HepG2 (cell line): Measurements from ENCODE around the gene NPPB. TPM values are rescaled to one million over a fixed set of nuclear protein-coding genes. Genes with fewer than 3 reads are reported as not detected.

Experiments
- ATAC-seq: fragments of 200-7000 bp; cut with Tn5 transposase; 3 replicates; pipeline ENCODE4 v1.9.1; 2020; ENCODE audit warnings: mild to moderate bottlenecking, moderate library complexity
- BruUV-seq: library from RNA; stranded (reverse); fragments of 400-500 nt; replicated peaks from 2 replicates; lab custom pipeline; 2021; lab: Mats Ljungman, UMichigan
- CTCF ChIA-PET: fragments of 300-600 bp; formaldehyde crosslinking; extraction: SDS; loops from one replicate; lab custom pipeline; 2021; ENCODE audit warnings: low total read pairs, inconsistent platforms, low intra/inter-chr PET ratio; lab: Yijun Ruan, JAX
- POLR2A ChIA-PET: fragments of 350-600 bp; sonication (Branson Sonifier 250); formaldehyde crosslinking; loops from one replicate; lab custom pipeline; 2020; ENCODE audit warnings: antibody characterized with exemption, inconsistent platforms; lab: Yijun Ruan, JAX
- DNase-seq: peaks from one replicate; pipeline ENCODE4 v3.0.0-alpha.2; 2015; ENCODE audit warnings: low spot score
- FAIRE-seq: peaks from 3 replicates; lab custom pipeline; 2011; peaks lifted over from hg19 to GRCh38; lab: Jason Lieb, UNC
- H2AFZ ChIP-seq: one replicate; pipeline ENCODE4 v1.6.1; 2011; ENCODE audit warnings: low read length, inconsistent platforms
- H3K27ac ChIP-seq: fragments of 300-600 bp; 3 replicates; pipeline ENCODE4 v1.8.0; 2011; ENCODE audit warnings: mixed run types, mild to moderate bottlenecking, mixed read lengths, low read length, inconsistent platforms; ENCODE audit not compliant: insufficient read depth; ENCODE audit errors: extremely low read length
- H3K27me3 ChIP-seq, 2 experiments: fragments of 200-600 bp in 1 of 2; 2 replicates in 1 of 2; 3 replicates in 1 of 2; pipeline versions ENCODE4 v1.6.0 to v1.8.0; 2011; ENCODE audit warnings: low read length in 2 of 2, mild to moderate bottlenecking in 2 of 2, moderate library complexity in 2 of 2, inconsistent platforms in 1 of 2; ENCODE audit not compliant: insufficient read depth in 2 of 2, control insufficient read depth in 1 of 2
- H3K36me3 ChIP-seq, 2 experiments: fragments of 200-600 bp in 1 of 2; replicated peaks in 1 of 2; 2 replicates in 1 of 2; 3 replicates in 1 of 2; pipeline versions ENCODE4 v1.5.1 to v1.8.0; 2011; ENCODE audit warnings: low read length in 2 of 2, inconsistent platforms in 1 of 2; ENCODE audit not compliant: insufficient read depth in 2 of 2, control insufficient read depth in 1 of 2
- H3K4me1 ChIP-seq: 2 replicates; pipeline ENCODE4 v1.5.1; 2012; ENCODE audit warnings: low read length, inconsistent platforms; ENCODE audit not compliant: insufficient read depth
- H3K4me2 ChIP-seq: 2 replicates; pipeline ENCODE4 v1.6.0; 2011; ENCODE audit warnings: low read depth, low read length, inconsistent platforms
- H3K4me3 ChIP-seq, 3 experiments: fragments of 200-600 bp in 1 of 3; sonication (generic), shearing (Covaris generic) in 1 of 3; replicated peaks in 1 of 3; 2 replicates each; pipeline ENCODE4 v1.5.1; 2011 to 2016; ENCODE audit warnings: low read length in 3 of 3, inconsistent platforms in 2 of 3, low read depth in 2 of 3, mild to moderate bottlenecking in 2 of 3, control low read depth in 1 of 3, mixed read lengths in 1 of 3; ENCODE audit not compliant: insufficient read depth in 1 of 3
- H3K79me2 ChIP-seq: one replicate; pipeline ENCODE4 v1.6.1; 2011; ENCODE audit warnings: low read length, inconsistent platforms; ENCODE audit not compliant: insufficient read depth
- H3K9ac ChIP-seq: 2 replicates; pipeline ENCODE4 v1.6.0; 2011; ENCODE audit warnings: mild to moderate bottlenecking, low read depth, low read length, inconsistent platforms; ENCODE audit not compliant: insufficient read depth
- H3K9me3 ChIP-seq: 2 replicates; pipeline ENCODE4 v1.5.1; 2012; ENCODE audit warnings: mild to moderate bottlenecking, low read length
- H4K20me1 ChIP-seq: 2 replicates; pipeline ENCODE4 v1.6.0; 2011; ENCODE audit warnings: inconsistent platforms, mild to moderate bottlenecking, low read length, moderate library complexity; ENCODE audit not compliant: insufficient read depth
- CHD2 ChIP-seq: IDR thresholded peaks from 2 replicates; pipeline ENCODE4 v1.6.1; 2011; ENCODE audit warnings: low read depth, low read length, improper control_type of control experiment
- SETDB1 ChIP-seq: sonication (generic); formaldehyde crosslinking; IDR thresholded peaks from 2 replicates; pipeline ENCODE4 v1.5.1; 2020; ENCODE audit warnings: missing genetic modification reagents, mild to moderate bottlenecking, borderline replicate concordance
- SRSF9 ChIP-seq: fragments of 200-400 bp; formaldehyde crosslinking; IDR thresholded peaks from 2 replicates; pipeline ENCODE4 v1.6.1; 2018; ENCODE audit warnings: borderline replicate concordance, mild to moderate bottlenecking, low read depth, low read length; ENCODE audit not compliant: insufficient read depth, poor library complexity, severe bottlenecking
- YEATS2 ChIP-seq: sonication (generic); formaldehyde crosslinking; IDR thresholded peaks from 2 replicates; pipeline ENCODE4 v1.4.0; 2020; ENCODE audit warnings: missing genetic modification reagents, borderline replicate concordance
- ZC3H4 ChIP-seq: sonication (generic); formaldehyde crosslinking; IDR thresholded peaks from 2 replicates; pipeline ENCODE4 v1.4.0; 2020; ENCODE audit warnings: missing genetic modification reagents, borderline replicate concordance
- ZNF205 ChIP-seq: IDR thresholded peaks from 2 replicates; pipeline ENCODE4 v1.6.1; 2018; ENCODE audit warnings: missing biosample characterization, missing genetic modification reagents
- ZNF224 ChIP-seq: sonication (generic); formaldehyde crosslinking; IDR thresholded peaks from 2 replicates; pipeline ENCODE4 v1.5.0; 2020; ENCODE audit warnings: mild to moderate bottlenecking, missing genetic modification reagents
- ZNF274 ChIP-seq: sonication (generic); formaldehyde crosslinking; IDR thresholded peaks from 2 replicates; pipeline ENCODE4 v1.5.1; 2020; ENCODE audit warnings: mild to moderate bottlenecking, missing genetic modification reagents
- ZNF670 ChIP-seq: sonication (generic); formaldehyde crosslinking; IDR thresholded peaks from 2 replicates; pipeline ENCODE4 v1.8.0; 2022; ENCODE audit warnings: mild to moderate bottlenecking, missing genetic modification reagents, borderline replicate concordance
- ZSCAN20 ChIP-seq: sonication (generic); formaldehyde crosslinking; IDR thresholded peaks from 2 replicates; pipeline ENCODE4 v1.4.0; 2020; ENCODE audit warnings: missing genetic modification reagents, mild to moderate bottlenecking, borderline replicate concordance
- WGBS: methylation state at CpG from one replicate; pipeline ENCODE4 v1.1.6; 2017; ENCODE audit warnings: low lambda C conversion rate; 5-methylcytosine and 5-hydroxymethylcytosine counted together
- in situ Hi-C: cut with HindIII; loops from 2 replicates; pipeline ENCODE4 v1.10.0; 2017; ENCODE audit warnings: low pct_unique_long_range_greater_than_20kb; ENCODE audit not compliant: extremely low pct_ligation_motif_present
- intact Hi-C: fragments of 100-400 bp; cut with micrococcal nuclease; formaldehyde crosslinking; loops from one replicate; pipeline ENCODE4 v1.10.0; 2022; ENCODE audit not compliant: unreplicated experiment
- polyA plus RNA-seq, 8 experiments: library from polyadenylated mRNA; depleted of rRNA in 3 of 8; stranded (reverse) in 7 of 8; unstranded in 1 of 8; fragments of >200 nt; fragmentation: Illumina TruSeq in 4 of 8; extraction: Trizol in 4 of 8; gene quantifications; 2 replicates each; pipeline versions ENCODE4 v1.2.1 to v1.2.3, GENCODE V29; 2011 to 2016; ENCODE audit warnings: low read depth in 4 of 8, missing spikeins in 1 of 8, mixed read lengths in 1 of 8; ENCODE audit not compliant: insufficient read depth in 1 of 8
- total RNA-seq, 5 experiments: library from RNA; depleted of rRNA; stranded (reverse); fragments of >200 nt; fragmentation: Illumina TruSeq; extraction: Trizol; gene quantifications; 2 replicates each; pipeline ENCODE4 v1.2.3, GENCODE V29; 2016; ENCODE audit warnings: low read depth in 1 of 5
- TF ChIP-seq, protein P1 (sequence below): sonication (generic); formaldehyde crosslinking; IDR thresholded peaks from 2 replicates; pipeline ENCODE4 v1.5.1; 2020; ENCODE audit warnings: missing genetic modification reagents, mild to moderate bottlenecking, borderline replicate concordance
- TF ChIP-seq, protein P2 (sequence below): sonication (generic); formaldehyde crosslinking; IDR thresholded peaks from 2 replicates; pipeline ENCODE4 v1.5.0; 2020; ENCODE audit warnings: mild to moderate bottlenecking, missing genetic modification reagents
- TF ChIP-seq, protein P3 (sequence below): sonication (generic); formaldehyde crosslinking; IDR thresholded peaks from 2 replicates; pipeline ENCODE4 v1.4.0; 2020; ENCODE audit warnings: missing genetic modification reagents
- TF ChIP-seq, protein P4 (sequence below): sonication (generic); formaldehyde crosslinking; IDR thresholded peaks from 2 replicates; pipeline ENCODE4 v1.5.0; 2020; ENCODE audit warnings: mild to moderate bottlenecking, missing genetic modification reagents, borderline replicate concordance
- TF ChIP-seq, protein P5 (sequence below): sonication (generic); formaldehyde crosslinking; conservative IDR thresholded peaks from 2 replicates; pipeline ENCODE4 v1.8.1; 2023; ENCODE audit warnings: missing genetic modification reagents

The NPPB gene
- total and polyA plus RNA-seq, 2 of the 13 experiments (the other 11 are each of a cell fraction or from before 2014, with no cell fraction given) = 1.9 TPM; not detected in 1

DNA sequence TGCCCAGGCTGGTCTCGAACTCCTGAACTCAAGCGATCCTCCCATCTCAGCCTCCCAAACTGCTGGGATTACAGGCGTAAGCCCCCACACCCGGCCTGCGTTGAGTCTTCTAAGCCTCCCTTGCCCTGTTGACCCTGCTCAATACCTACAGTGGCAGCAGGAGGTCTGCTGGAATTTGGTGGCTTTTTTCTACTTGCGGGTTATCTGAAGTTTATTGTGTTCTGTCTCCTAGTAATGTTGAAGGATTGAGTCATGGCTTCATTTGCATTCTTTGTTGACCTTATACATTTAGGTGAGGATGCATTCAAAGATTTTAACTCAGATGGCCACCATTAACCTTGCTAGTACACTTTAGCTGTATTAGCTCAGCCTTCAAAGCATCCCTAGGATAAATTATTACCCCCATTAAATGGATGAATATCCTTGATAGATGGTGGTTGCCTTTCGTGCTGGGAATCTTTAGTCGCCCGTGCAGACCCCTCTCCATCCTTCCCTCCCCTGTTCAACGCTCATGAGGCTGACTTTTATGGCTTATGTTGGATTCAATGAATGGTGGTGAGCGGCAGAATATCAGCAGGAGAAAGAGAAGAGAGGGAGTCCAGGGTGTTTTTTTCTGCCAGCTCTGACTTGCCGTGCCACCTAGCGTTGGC lies 9.7 kb upstream of the NPPB start:
- POLR2A ChIA-PET = no interaction called here
- no peak for FAIRE-seq

More for the DNA sequence above, 9.7 kb upstream of the NPPB start:
- Histone ChIP-seq H3K4me2 (no peak overlapping the region), H3K4me3 (no peak overlapping the region), H4K20me1 (no peaks in the 10 kb centered on the region), H3K79me2 (no peaks in the 10 kb centered on the region), H3K9ac (no peak overlapping the region), H3K36me3 (no peaks in the 10 kb centered on the region), H2AFZ (no peak overlapping the region), H3K27ac (no peak overlapping the region), H3K9me3 (no peaks in the 10 kb centered on the region), H3K27me3 (peaks cover 0 to 3% of the 10 kb centered on the region in 2 experiments; a peak in 2 of 5 replicates), H3K4me1 (peaks cover 11% of the 10 kb centered on the region)
- ATAC-seq = no peak
- in situ Hi-C loops (no loop called here), intact Hi-C loops (no loop called here)
- CTCF ChIA-PET = no interaction called here
- DNase-seq = no peak
- no TSS peak for BruUV-seq
- 22% methylated on average over 13 of the region's 13 CpGs for WGBS
- TF ChIP-seq CHD2 (no peak), ZNF205 (CRISPR knock-in tag) (no peak), ZNF224 (no peak), ZSCAN20 (CRISPR knock-in tag) (no peak), ZNF274 (CRISPR knock-in tag) (no peak), ZC3H4 (CRISPR knock-in tag) (no peak), SETDB1 (no peak), ZNF670 (no peak), YEATS2 (no peak), SRSF9 (no peak)
- TF ChIP-seq, protein P1, sequence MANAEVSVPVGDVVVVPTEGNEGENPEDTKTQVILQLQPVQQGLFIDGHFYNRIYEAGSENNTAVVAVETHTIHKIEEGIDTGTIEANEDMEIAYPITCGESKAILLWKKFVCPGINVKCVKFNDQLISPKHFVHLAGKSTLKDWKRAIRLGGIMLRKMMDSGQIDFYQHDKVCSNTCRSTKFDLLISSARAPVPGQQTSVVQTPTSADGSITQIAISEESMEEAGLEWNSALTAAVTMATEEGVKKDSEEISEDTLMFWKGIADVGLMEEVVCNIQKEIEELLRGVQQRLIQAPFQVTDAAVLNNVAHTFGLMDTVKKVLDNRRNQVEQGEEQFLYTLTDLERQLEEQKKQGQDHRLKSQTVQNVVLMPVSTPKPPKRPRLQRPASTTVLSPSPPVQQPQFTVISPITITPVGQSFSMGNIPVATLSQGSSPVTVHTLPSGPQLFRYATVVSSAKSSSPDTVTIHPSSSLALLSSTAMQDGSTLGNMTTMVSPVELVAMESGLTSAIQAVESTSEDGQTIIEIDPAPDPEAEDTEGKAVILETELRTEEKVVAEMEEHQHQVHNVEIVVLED (CRISPR knock-in tag) = no peak
- TF ChIP-seq, protein P2, sequence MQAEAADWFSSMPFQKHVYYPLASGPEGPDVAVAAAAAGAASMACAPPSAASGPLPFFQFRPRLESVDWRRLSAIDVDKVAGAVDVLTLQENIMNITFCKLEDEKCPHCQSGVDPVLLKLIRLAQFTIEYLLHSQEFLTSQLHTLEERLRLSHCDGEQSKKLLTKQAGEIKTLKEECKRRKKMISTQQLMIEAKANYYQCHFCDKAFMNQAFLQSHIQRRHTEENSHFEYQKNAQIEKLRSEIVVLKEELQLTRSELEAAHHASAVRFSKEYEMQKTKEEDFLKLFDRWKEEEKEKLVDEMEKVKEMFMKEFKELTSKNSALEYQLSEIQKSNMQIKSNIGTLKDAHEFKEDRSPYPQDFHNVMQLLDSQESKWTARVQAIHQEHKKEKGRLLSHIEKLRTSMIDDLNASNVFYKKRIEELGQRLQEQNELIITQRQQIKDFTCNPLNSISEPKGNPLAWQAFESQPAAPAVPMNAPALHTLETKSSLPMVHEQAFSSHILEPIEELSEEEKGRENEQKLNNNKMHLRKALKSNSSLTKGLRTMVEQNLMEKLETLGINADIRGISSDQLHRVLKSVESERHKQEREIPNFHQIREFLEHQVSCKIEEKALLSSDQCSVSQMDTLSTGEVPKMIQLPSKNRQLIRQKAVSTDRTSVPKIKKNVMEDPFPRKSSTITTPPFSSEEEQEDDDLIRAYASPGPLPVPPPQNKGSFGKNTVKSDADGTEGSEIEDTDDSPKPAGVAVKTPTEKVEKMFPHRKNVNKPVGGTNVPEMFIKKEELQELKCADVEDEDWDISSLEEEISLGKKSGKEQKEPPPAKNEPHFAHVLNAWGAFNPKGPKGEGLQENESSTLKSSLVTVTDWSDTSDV (CRISPR knock-in tag) = no peak
- TF ChIP-seq, protein P3, sequence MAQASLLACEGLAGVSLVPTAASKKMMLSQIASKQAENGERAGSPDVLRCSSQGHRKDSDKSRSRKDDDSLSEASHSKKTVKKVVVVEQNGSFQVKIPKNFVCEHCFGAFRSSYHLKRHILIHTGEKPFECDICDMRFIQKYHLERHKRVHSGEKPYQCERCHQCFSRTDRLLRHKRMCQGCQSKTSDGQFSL (CRISPR knock-in tag) = no peak
- TF ChIP-seq, protein P4, sequence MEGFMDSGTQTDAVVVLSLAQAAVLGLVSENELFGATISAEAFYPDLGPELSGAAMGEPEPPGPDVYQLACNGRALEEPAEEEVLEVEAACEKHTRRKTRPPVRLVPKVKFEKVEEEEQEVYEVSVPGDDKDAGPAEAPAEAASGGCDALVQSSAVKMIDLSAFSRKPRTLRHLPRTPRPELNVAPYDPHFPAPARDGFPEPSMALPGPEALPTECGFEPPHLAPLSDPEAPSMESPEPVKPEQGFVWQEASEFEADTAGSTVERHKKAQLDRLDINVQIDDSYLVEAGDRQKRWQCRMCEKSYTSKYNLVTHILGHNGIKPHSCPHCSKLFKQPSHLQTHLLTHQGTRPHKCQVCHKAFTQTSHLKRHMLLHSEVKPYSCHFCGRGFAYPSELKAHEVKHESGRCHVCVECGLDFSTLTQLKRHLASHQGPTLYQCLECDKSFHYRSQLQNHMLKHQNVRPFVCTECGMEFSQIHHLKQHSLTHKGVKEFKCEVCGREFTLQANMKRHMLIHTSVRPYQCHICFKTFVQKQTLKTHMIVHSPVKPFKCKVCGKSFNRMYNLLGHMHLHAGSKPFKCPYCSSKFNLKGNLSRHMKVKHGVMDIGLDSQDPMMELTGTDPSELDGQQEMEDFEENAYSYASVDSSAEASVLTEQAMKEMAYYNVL = no peak
- TF ChIP-seq, protein P5, sequence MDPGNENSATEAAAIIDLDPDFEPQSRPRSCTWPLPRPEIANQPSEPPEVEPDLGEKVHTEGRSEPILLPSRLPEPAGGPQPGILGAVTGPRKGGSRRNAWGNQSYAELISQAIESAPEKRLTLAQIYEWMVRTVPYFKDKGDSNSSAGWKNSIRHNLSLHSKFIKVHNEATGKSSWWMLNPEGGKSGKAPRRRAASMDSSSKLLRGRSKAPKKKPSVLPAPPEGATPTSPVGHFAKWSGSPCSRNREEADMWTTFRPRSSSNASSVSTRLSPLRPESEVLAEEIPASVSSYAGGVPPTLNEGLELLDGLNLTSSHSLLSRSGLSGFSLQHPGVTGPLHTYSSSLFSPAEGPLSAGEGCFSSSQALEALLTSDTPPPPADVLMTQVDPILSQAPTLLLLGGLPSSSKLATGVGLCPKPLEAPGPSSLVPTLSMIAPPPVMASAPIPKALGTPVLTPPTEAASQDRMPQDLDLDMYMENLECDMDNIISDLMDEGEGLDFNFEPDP (CRISPR knock-in tag) = no peak
- TF ChIP-seq, all 625 proteins: peak for 0
